ENCODE measurements around the gene GDI2.

DNA sequence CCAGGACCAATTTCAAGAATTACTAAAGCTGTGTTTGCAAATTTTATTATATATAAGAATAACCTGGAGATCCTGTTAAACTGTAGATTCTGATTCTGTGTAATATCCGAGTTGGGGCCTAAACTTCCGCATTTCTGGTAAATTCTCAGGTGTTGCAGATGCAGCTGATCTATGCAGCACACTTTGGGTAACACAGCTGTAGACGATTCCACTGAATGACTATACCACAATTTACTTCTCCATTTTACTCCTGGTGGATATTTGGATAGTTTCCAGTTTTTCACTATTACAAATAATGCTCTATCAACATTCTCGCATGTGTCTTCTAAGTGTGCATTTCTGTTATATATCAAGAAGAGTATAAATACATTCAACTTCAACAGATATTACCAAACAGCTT lies 7.5 kb downstream of the GDI2 start:
- TF ChIP-seq, protein P1, sequence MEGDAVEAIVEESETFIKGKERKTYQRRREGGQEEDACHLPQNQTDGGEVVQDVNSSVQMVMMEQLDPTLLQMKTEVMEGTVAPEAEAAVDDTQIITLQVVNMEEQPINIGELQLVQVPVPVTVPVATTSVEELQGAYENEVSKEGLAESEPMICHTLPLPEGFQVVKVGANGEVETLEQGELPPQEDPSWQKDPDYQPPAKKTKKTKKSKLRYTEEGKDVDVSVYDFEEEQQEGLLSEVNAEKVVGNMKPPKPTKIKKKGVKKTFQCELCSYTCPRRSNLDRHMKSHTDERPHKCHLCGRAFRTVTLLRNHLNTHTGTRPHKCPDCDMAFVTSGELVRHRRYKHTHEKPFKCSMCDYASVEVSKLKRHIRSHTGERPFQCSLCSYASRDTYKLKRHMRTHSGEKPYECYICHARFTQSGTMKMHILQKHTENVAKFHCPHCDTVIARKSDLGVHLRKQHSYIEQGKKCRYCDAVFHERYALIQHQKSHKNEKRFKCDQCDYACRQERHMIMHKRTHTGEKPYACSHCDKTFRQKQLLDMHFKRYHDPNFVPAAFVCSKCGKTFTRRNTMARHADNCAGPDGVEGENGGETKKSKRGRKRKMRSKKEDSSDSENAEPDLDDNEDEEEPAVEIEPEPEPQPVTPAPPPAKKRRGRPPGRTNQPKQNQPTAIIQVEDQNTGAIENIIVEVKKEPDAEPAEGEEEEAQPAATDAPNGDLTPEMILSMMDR (IDR thresholded peaks at IDR 0.05), result no peak
- no peak for TF ChIP-seq POLR2AphosphoS5 (IDR thresholded peaks at IDR 0.05)
- TF ChIP-seq EP300 (IDR thresholded peaks at IDR 0.05), result no peak

All from upper lobe of left lung (tissue), 4 donors.